A673 (cell line): ENCODE measurements around the gene PROCR. TPM values are rescaled to one million over a fixed set of nuclear protein-coding genes. Genes with fewer than 3 reads are reported as not detected.
"Not testable (repeated sequence)": the region's sequence is repeated elsewhere in the genome, so short reads cannot be mapped to it uniquely, and the experiment has no call there.

Experiments
- BruUV-seq: library from RNA; stranded (reverse); fragments of 400-500 nt; replicated peaks from 2 replicates; lab custom pipeline; 2021; lab: Mats Ljungman, UMichigan
- CTCF ChIA-PET: fragments of 300-600 bp; sonication (Branson Sonifier 250); formaldehyde crosslinking; loops from one replicate; lab custom pipeline; 2022; ENCODE audit warnings: antibody characterized with exemption; lab: Charles Lee
- POLR2A ChIA-PET: fragments of 300-600 bp; sonication (Branson Sonifier 250); formaldehyde crosslinking; loops from one replicate; lab custom pipeline; 2022; ENCODE audit warnings: antibody characterized with exemption; ENCODE audit not compliant: low non-redundant PET; lab: Charles Lee
- DNase-seq: peaks from one replicate; pipeline ENCODE4 v3.0.0-alpha.2; 2015; ENCODE audit warnings: low spot score
- H3K27ac ChIP-seq: fragments of 200-600 bp; sonication (generic); 2 replicates; pipeline ENCODE4 v1.5.1; 2016; ENCODE audit warnings: mixed run types, low read depth, mild to moderate bottlenecking, mixed read lengths, antibody characterized with exemption, low read length; ENCODE audit not compliant: poor library complexity, severe bottlenecking
- H3K27me3 ChIP-seq: fragments of 200-600 bp; sonication (generic); replicated peaks from 2 replicates; pipeline ENCODE4 v1.6.1; 2017; ENCODE audit warnings: mixed run types, low read depth, mild to moderate bottlenecking, mixed read lengths, antibody characterized with exemption, low read length; ENCODE audit not compliant: insufficient read depth, poor library complexity
- H3K36me3 ChIP-seq: fragments of 200-600 bp; sonication (generic); 2 replicates; pipeline ENCODE4 v1.6.1; 2016; ENCODE audit warnings: mixed run types, mild to moderate bottlenecking, mixed read lengths, antibody characterized with exemption, low read length; ENCODE audit not compliant: insufficient read depth, poor library complexity, severe bottlenecking
- H3K4me1 ChIP-seq: fragments of 200-600 bp; sonication (generic); 2 replicates; pipeline ENCODE4 v1.6.1; 2017; ENCODE audit warnings: mixed run types, mild to moderate bottlenecking, mixed read lengths, antibody characterized with exemption, low read length; ENCODE audit not compliant: insufficient read depth, poor library complexity, severe bottlenecking
- H3K4me3 ChIP-seq: fragments of 200-600 bp; sonication (generic); 2 replicates; pipeline ENCODE4 v1.5.1; 2016; ENCODE audit warnings: low read depth, mixed run types, mild to moderate bottlenecking, mixed read lengths, low read length; ENCODE audit not compliant: poor library complexity, severe bottlenecking
- H3K9me3 ChIP-seq: fragments of 200-600 bp; sonication (generic); 2 replicates; pipeline ENCODE4 v1.6.1; 2016; ENCODE audit warnings: mixed run types, low read depth, mild to moderate bottlenecking, mixed read lengths, antibody characterized with exemption, low read length; ENCODE audit not compliant: poor library complexity, severe bottlenecking
- CTCF ChIP-seq: fragments of 300-800, 200-600 bp; sonication (generic); conservative IDR thresholded peaks from 2 replicates; pipeline ENCODE4 v1.5.1; 2017; ENCODE audit warnings: low read depth, mild to moderate bottlenecking, antibody characterized with exemption, low read length, moderate library complexity, mixed read lengths
- EZH2 ChIP-seq: fragments of 200-600 bp; sonication (generic); IDR thresholded peaks from 2 replicates; pipeline ENCODE4 v1.6.1; 2017; ENCODE audit warnings: borderline replicate concordance, low read depth, mild to moderate bottlenecking, mixed read lengths, antibody characterized with exemption, low read length; ENCODE audit not compliant: poor library complexity, severe bottlenecking
- intact Hi-C: fragments of 100-400 bp; cut with micrococcal nuclease; formaldehyde crosslinking; loops from one replicate; pipeline ENCODE4 v1.10.0; 2022; ENCODE audit not compliant: unreplicated experiment
- total RNA-seq: library from RNA; stranded (reverse); gene quantifications from 2 replicates; pipeline ENCODE4 v1.2.3, GENCODE V29; 2021

PROCR gene
- total RNA-seq, 1 experiment from 2014 or later: 0.58 TPM

- Histone ChIP-seq H3K36me3 (no peaks in the 10 kb centered on the region), H3K4me1 (no peaks in the 10 kb centered on the region), H3K9me3 (no peaks in the 10 kb centered on the region), H3K4me3 (no peak overlapping the region), H3K27ac (no peak overlapping the region), H3K27me3 (no peaks in the 10 kb centered on the region)
- ChIA-PET POLR2A (no interaction called here), CTCF (no interaction called here)
- BruUV-seq: no TSS peak
- intact Hi-C loops: no loop called here
- no peak for TF ChIP-seq CTCF
- TF ChIP-seq EZH2: no peak
- DNase-seq: no peak
These were observed 18.7 kb downstream of the PROCR start for GRCh38 chr20:35190556-35190955.

GRCh38 chr20:35191419-35192117 is 19.7 kb downstream of the PROCR start:
- BruUV-seq: no TSS peak
- DNase-seq: no peak
- Histone ChIP-seq H3K4me3 (no peak overlapping the region), H3K4me1 (no peaks in the 10 kb centered on the region), H3K9me3 (peaks cover 4% of the 10 kb centered on the region), H3K27me3 (no peaks in the 10 kb centered on the region), H3K27ac (no peak overlapping the region), H3K36me3 (no peaks in the 10 kb centered on the region)
- no peak for TF ChIP-seq CTCF
- TF ChIP-seq EZH2: no peak
- POLR2A ChIA-PET: no interaction called here
- CTCF ChIA-PET: no interaction called here
- intact Hi-C loops: no loop called here

GRCh38 chr20:35192118-35192872 is 20.4 kb downstream of the PROCR start:
- H3K4me3 ChIP-seq: no peak overlapping the region
- intact Hi-C loops: no loop called here
- no peak for DNase-seq
- ChIA-PET POLR2A (no interaction called here), CTCF (no interaction called here)
- no peak for TF ChIP-seq EZH2
- TF ChIP-seq CTCF: no peak
- no peaks in the 10 kb centered on the region for H3K36me3 ChIP-seq
- H3K27ac ChIP-seq: no peak overlapping the region
- BruUV-seq: no TSS peak
- peaks cover 10% of the 10 kb centered on the region for H3K9me3 ChIP-seq
- no peaks in the 10 kb centered on the region for H3K4me1 ChIP-seq
- no peaks in the 10 kb centered on the region for H3K27me3 ChIP-seq

- BruUV-seq, intact Hi-C loops, POLR2A ChIA-PET, DNase-seq, H3K4me3 ChIP-seq, H3K27me3 ChIP-seq, H3K4me1 ChIP-seq, CTCF ChIA-PET, H3K27ac ChIP-seq, H3K9me3 ChIP-seq, H3K36me3 ChIP-seq: not testable (repeated sequence)
These were observed 21.3 kb downstream of the PROCR start for GRCh38 chr20:35193031-35193791.
